IPS-18c (cell line): ENCODE results near the gene NRXN3.
"Not testable (repeated sequence)": the region's sequence is repeated elsewhere in the genome, so short reads cannot be mapped to it uniquely, and the experiment has no call there.

Experiments
- H3K4me3 ChIP-seq: 2 replicates; pipeline ENCODE4 v1.7.0; 2013; ENCODE audit warnings: low read depth, mild to moderate bottlenecking, low read length, moderate library complexity; ENCODE audit not compliant: insufficient read depth
- H3K9me3 ChIP-seq: one replicate; pipeline ENCODE4 v1.6.1; 2013; ENCODE audit warnings: mild to moderate bottlenecking, low read length, moderate library complexity; ENCODE audit not compliant: control insufficient read depth, insufficient read depth

Gene NRXN3

GRCh38 chr14:79017561-79017960 is 847.4 kb downstream of the NRXN3 start:
- H3K4me3 ChIP-seq, result no peak overlapping the region
- no peaks in the 10 kb centered on the region for H3K9me3 ChIP-seq

GRCh38 chr14:79018836-79019235 is 848.7 kb downstream of the NRXN3 start:
- Histone ChIP-seq H3K4me3 (no peak overlapping the region), H3K9me3 (no peaks in the 10 kb centered on the region)

GRCh38 chr14:79019898-79020297 is 849.7 kb downstream of the NRXN3 start:
- H3K9me3 ChIP-seq, H3K4me3 ChIP-seq: not testable (repeated sequence)

- Histone ChIP-seq H3K9me3 (no peaks in the 10 kb centered on the region), H3K4me3 (no peak overlapping the region)
Measured at GRCh38 chr14:79021766-79022165, 851.6 kb downstream of the NRXN3 start.

- no peak overlapping the region for H3K4me3 ChIP-seq
Measured at GRCh38 chr14:79027138-79027537, 857.0 kb downstream of the NRXN3 start.

GRCh38 chr14:79028281-79028680 is 858.1 kb downstream of the NRXN3 start:
- Histone ChIP-seq H3K4me3 (no peak overlapping the region), H3K9me3 (no peaks in the 10 kb centered on the region)

More at GRCh38 chr14:79027138-79027537, 857.0 kb downstream of the NRXN3 start:
- H3K9me3 ChIP-seq, result no peaks in the 10 kb centered on the region

- H3K9me3 ChIP-seq, result no peaks in the 10 kb centered on the region
Measured at GRCh38 chr14:79036441-79036840, 866.3 kb downstream of the NRXN3 start.

GRCh38 chr14:79037106-79037505 is 866.9 kb downstream of the NRXN3 start:
- H3K9me3 ChIP-seq, result no peaks in the 10 kb centered on the region
- H3K4me3 ChIP-seq, result no peak overlapping the region

More at GRCh38 chr14:79036441-79036840, 866.3 kb downstream of the NRXN3 start:
- H3K4me3 ChIP-seq, result no peak overlapping the region

- Histone ChIP-seq H3K4me3 (no peak overlapping the region), H3K9me3 (no peaks in the 10 kb centered on the region)
Measured at GRCh38 chr14:79037593-79037992, 867.4 kb downstream of the NRXN3 start.

GRCh38 chr14:79040790-79041189 is 870.6 kb downstream of the NRXN3 start:
- Histone ChIP-seq H3K4me3 (no peak overlapping the region), H3K9me3 (no peaks in the 10 kb centered on the region)

- Histone ChIP-seq H3K4me3 (no peak overlapping the region), H3K9me3 (no peaks in the 10 kb centered on the region)
Measured at GRCh38 chr14:79043194-79043889, 873.2 kb downstream of the NRXN3 start.

- Histone ChIP-seq H3K9me3 (no peaks in the 10 kb centered on the region), H3K4me3 (no peak overlapping the region)
Measured at GRCh38 chr14:79044894-79045624, 874.9 kb downstream of the NRXN3 start.

- peaks cover 2% of the 10 kb centered on the region for H3K9me3 ChIP-seq
- H3K4me3 ChIP-seq, result no peak overlapping the region
Measured at GRCh38 chr14:79050787-79051727, 880.9 kb downstream of the NRXN3 start.

GRCh38 chr14:79051742-79052141 is 881.6 kb downstream of the NRXN3 start:
- peaks cover 2% of the 10 kb centered on the region for H3K9me3 ChIP-seq
- no peak overlapping the region for H3K4me3 ChIP-seq

- Histone ChIP-seq H3K4me3 (no peak overlapping the region), H3K9me3 (no peaks in the 10 kb centered on the region)
Measured at GRCh38 chr14:79056879-79057278, 886.7 kb downstream of the NRXN3 start.

GRCh38 chr14:79057333-79057732 is 887.2 kb downstream of the NRXN3 start:
- Histone ChIP-seq H3K9me3 (no peaks in the 10 kb centered on the region), H3K4me3 (no peak overlapping the region)

- no peaks in the 10 kb centered on the region for H3K9me3 ChIP-seq
- H3K4me3 ChIP-seq, result no peak overlapping the region
Measured at GRCh38 chr14:79062226-79062625, 892.1 kb downstream of the NRXN3 start.
